ENCODE measurements around the gene ZNHIT6. TPM values are rescaled to one million over a fixed set of nuclear protein-coding genes. Genes with fewer than 3 reads are reported as not detected.

ZNHIT6 gene, protein sequence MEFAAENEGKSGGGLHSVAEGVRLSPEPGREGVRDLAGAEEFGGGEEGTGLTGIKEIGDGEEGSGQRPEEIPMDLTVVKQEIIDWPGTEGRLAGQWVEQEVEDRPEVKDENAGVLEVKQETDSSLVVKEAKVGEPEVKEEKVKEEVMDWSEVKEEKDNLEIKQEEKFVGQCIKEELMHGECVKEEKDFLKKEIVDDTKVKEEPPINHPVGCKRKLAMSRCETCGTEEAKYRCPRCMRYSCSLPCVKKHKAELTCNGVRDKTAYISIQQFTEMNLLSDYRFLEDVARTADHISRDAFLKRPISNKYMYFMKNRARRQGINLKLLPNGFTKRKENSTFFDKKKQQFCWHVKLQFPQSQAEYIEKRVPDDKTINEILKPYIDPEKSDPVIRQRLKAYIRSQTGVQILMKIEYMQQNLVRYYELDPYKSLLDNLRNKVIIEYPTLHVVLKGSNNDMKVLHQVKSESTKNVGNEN
- total RNA-seq = 8.2 and 8.6 TPM in 2 replicates

DNA sequence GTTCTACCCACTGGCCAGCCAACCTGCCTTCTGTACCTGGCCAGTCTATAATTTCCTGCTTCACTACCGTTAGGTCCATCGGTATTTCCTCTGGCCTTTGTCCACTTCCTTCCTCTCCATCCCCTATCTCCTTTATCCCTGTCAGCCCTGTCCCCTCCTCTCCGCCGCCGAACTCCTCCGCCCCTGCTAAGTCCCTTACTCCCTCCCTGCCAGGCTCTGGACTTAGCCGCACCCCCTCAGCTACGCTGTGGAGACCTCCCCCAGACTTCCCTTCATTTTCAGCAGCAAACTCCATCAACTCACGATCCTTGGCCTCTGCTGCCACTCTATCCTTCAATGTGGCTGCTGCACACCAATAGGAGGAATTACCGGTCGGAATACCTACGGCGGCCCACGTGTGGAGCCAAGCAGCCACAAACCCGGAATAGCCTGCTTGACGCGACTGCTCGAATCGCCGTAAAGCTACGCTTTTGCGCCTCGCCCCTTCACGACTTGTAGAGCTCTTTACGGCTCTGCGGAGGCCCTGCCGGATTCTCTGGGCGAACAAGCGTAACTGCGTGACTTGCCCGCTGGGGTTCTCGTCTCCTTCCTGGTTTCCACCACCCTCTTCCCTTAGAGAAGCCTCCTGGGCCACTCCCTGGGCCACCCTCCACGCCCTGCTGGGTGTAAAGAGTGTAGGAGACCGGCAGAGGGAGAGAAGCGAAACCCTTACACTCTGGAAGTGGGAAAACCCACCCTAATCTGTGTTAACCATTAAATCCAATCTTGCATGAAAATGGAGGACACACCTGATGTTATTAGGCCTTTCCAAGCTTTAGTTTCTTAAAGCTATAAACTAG lies at the start of gene ZNHIT6:
Gene ZNHIT6, minus strand, starts transcription at position 444 of the 839 bp plus-strand sequence. Its CDS starts 149 bp downstream, at position 295.

Other genes with a start within 250 kb of the ZNHIT6 start
- 3.9 and 41.6 TPM in 2 replicates for gene DDAH1, start 243.3 kb downstream of the ZNHIT6 start, total RNA-seq
- 34.2 and 57.4 TPM in 2 replicates for gene CCN1, start 127.7 kb downstream of the ZNHIT6 start, total RNA-seq

All from placental epithelial cell (primary cell).